ENCODE data around the gene PEF1. TPM values are rescaled to one million over a fixed set of nuclear protein-coding genes. Genes with fewer than 3 reads are reported as not detected.

Gene PEF1
- total RNA-seq, 2 experiments from 2014 or later, result 56.1 to 67.7 TPM

GRCh38 chr1:31689379-31689778, 44.7 kb upstream of the PEF1 start:
- no peak overlapping the region for H3K4me3 ChIP-seq (ENCODE audit: low read depth, low read length, poor library complexity, severe bottlenecking)
- H4K20me1 ChIP-seq (ENCODE audit: insufficient read depth, low read length), result no peaks in the 10 kb centered on the region
- ChIA-PET POLR2A (no interaction called here), CTCF (ENCODE audit: unreplicated experiment) (no interaction called here)
- no peaks in the 10 kb centered on the region for H3K9me3 ChIP-seq (ENCODE audit: low read length)
- no peaks in the 10 kb centered on the region for H3K9me2 ChIP-seq (ENCODE audit: insufficient read depth, low read length)
- H3K36me3 ChIP-seq (ENCODE audit: insufficient read depth, low read length), result no peaks in the 10 kb centered on the region
- intact Hi-C loops (cut with micrococcal nuclease; ENCODE audit: unreplicated experiment), result no loop called here
- H3K4me2 ChIP-seq (ENCODE audit: low read length), result no peak overlapping the region
- no peak overlapping the region for H2AFZ ChIP-seq (ENCODE audit: low read length)
- H3K4me1 ChIP-seq (ENCODE audit: insufficient read depth, low read length, poor library complexity, severe bottlenecking), result no peaks in the 10 kb centered on the region
- DNase-seq (ENCODE audit: low spot score), result no peak
- no peaks in the 10 kb centered on the region for H3K79me2 ChIP-seq (ENCODE audit: insufficient read depth, low read depth, low read length)
- no TSS peak for BruUV-seq (replicated peaks)
- H3K27ac ChIP-seq (ENCODE audit: low read depth, low read length, poor library complexity, severe bottlenecking), result no peak overlapping the region
- TF ChIP-seq EZH2phosphoT487 (IDR thresholded peaks at IDR 0.05; ENCODE audit: borderline replicate concordance, low read depth, low read length) (no peak), CTCF (conservative IDR thresholded peaks at IDR 0.05; ENCODE audit: low read length) (no peak)

GRCh38 chr1:31688233-31688918, 43.7 kb upstream of the PEF1 start:
- no peaks in the 10 kb centered on the region for H3K9me3 ChIP-seq (ENCODE audit: low read length)
- DNase-seq (ENCODE audit: low spot score), result no peak
- H3K27ac ChIP-seq (ENCODE audit: low read depth, low read length, poor library complexity, severe bottlenecking), result no peak overlapping the region
- ChIA-PET POLR2A (no interaction called here), CTCF (ENCODE audit: unreplicated experiment) (no interaction called here)
- H3K79me2 ChIP-seq (ENCODE audit: insufficient read depth, low read depth, low read length), result no peaks in the 10 kb centered on the region
- TF ChIP-seq CTCF (conservative IDR thresholded peaks at IDR 0.05; ENCODE audit: low read length) (no peak), EZH2phosphoT487 (IDR thresholded peaks at IDR 0.05; ENCODE audit: borderline replicate concordance, low read depth, low read length) (no peak)
- intact Hi-C loops (cut with micrococcal nuclease; ENCODE audit: unreplicated experiment), result no loop called here
- no peaks in the 10 kb centered on the region for H4K20me1 ChIP-seq (ENCODE audit: insufficient read depth, low read length)
- no peak overlapping the region for H2AFZ ChIP-seq (ENCODE audit: low read length)
- no peaks in the 10 kb centered on the region for H3K4me1 ChIP-seq (ENCODE audit: insufficient read depth, low read length, poor library complexity, severe bottlenecking)
- no peak overlapping the region for H3K4me3 ChIP-seq (ENCODE audit: low read depth, low read length, poor library complexity, severe bottlenecking)
- no peaks in the 10 kb centered on the region for H3K36me3 ChIP-seq (ENCODE audit: insufficient read depth, low read length)
- no TSS peak for BruUV-seq (replicated peaks)
- H3K9me2 ChIP-seq (ENCODE audit: insufficient read depth, low read length), result no peaks in the 10 kb centered on the region
- no peak overlapping the region for H3K4me2 ChIP-seq (ENCODE audit: low read length)

GRCh38 chr1:31687601-31688000, 42.9 kb upstream of the PEF1 start:
- H3K4me1 ChIP-seq (ENCODE audit: insufficient read depth, low read length, poor library complexity, severe bottlenecking), result no peaks in the 10 kb centered on the region
- BruUV-seq (replicated peaks), result no TSS peak
- no peaks in the 10 kb centered on the region for H4K20me1 ChIP-seq (ENCODE audit: insufficient read depth, low read length)
- no peak overlapping the region for H3K27ac ChIP-seq (ENCODE audit: low read depth, low read length, poor library complexity, severe bottlenecking)
- H2AFZ ChIP-seq (ENCODE audit: low read length), result no peak overlapping the region
- no peak overlapping the region for H3K4me2 ChIP-seq (ENCODE audit: low read length)
- CTCF ChIA-PET (ENCODE audit: unreplicated experiment), result no interaction called here
- no peaks in the 10 kb centered on the region for H3K79me2 ChIP-seq (ENCODE audit: insufficient read depth, low read depth, low read length)
- intact Hi-C loops (cut with micrococcal nuclease; ENCODE audit: unreplicated experiment), result no loop called here
- TF ChIP-seq CTCF (conservative IDR thresholded peaks at IDR 0.05; ENCODE audit: low read length), result no peak
- TF ChIP-seq EZH2phosphoT487 (IDR thresholded peaks at IDR 0.05; ENCODE audit: borderline replicate concordance, low read depth, low read length), result no peak
- H3K36me3 ChIP-seq (ENCODE audit: insufficient read depth, low read length), result no peaks in the 10 kb centered on the region
- POLR2A ChIA-PET, result no interaction called here
- DNase-seq (ENCODE audit: low spot score), result no peak
- no peak overlapping the region for H3K4me3 ChIP-seq (ENCODE audit: low read depth, low read length, poor library complexity, severe bottlenecking)
- H3K9me3 ChIP-seq (ENCODE audit: low read length), result no peaks in the 10 kb centered on the region
- H3K9me2 ChIP-seq (ENCODE audit: insufficient read depth, low read length), result no peaks in the 10 kb centered on the region

Measured in OCI-LY7 (cell line).